T-helper 1 cell (primary cell): Measurements from ENCODE around the gene UNC5A.

Source experiments
- DNase-seq, 5 donors: peaks; one replicate each; pipeline ENCODE4 v3.0.0-alpha.2; 2012 to 2020

Gene UNC5A

DNA sequence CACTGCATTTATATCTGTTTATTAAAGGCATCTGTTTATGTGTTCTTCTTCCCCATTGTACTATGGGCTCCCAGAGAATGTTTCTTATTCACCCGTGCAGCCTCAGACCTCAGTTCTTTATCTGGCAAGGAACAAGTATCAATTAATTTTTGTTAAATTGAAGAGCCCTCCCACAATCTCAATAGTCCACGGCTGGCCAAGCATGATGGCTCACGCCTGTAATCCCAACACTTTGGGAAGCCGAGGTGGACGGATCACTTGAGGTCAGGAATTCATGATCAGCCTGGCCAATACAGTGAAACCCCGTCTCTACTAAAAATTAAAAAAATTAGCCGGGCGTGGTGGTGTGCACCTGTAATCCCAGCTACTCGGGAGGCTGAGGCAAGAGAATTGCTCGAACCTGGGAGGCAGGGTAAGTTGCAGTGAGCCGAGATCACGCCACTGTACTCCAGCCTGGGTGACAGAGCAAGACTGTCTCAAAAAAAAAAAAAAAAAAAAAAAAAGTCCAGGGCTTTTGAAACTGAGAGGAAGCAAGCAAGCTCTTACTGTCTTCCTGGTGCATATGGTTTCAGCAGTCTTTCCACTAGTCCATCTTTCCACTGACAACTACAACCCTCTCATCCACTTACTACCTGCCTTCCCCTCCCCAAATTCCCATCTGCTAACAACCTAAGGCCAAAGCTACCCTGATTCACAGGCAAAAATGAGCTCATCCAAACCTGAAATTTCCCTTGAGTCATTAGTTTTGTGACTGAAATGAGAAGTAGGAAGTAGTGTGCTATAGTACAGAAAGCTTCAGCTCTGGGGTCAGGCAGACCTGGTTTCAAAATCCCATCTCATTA, 91.1 kb downstream of the UNC5A start:
- DNase-seq, result peak in 1 of 5 donors; percentile 39

GRCh38 chr5:176902102-176902814, 91.9 kb downstream of the UNC5A start:
- DNase-seq, result no peak

DNA sequence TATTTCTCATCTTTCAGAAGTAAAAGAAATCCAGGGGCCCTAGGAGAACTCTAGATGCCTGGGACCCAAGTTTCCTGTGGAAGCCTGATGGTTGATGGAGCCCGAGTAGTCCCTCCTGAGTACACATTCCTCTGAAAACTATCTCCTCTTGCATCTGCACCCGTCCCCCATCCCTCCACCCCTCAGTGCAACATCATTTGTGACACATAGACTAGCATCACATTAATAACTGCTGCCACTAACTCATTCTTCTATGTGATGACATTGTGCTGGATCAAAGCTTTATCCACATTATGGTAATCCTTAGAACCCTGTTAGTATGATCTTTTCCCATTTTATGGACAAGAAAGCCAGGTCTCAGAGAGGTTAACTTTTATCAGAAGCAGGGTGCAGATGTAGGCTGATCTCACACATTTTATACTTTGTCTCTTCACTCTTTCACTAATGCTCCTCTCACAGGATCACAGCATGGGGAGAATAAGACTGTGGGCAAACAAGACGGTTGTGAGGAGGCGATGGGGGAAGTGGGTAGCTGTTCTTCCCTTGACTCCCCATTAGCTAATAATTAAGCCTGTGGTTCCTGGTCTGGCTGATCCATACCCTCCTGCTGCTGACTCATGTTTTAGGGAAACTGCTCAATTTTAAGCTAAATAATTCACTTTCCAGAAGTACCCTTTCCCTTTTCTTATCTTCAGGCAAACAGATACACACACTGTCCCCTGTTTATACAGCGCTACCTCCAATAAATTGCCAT, 92.7 kb downstream of the UNC5A start:
- DNase-seq, result no peak

GRCh38 chr5:176904276-176904675, 93.9 kb downstream of the UNC5A start:
- DNase-seq, result no peak

DNA sequence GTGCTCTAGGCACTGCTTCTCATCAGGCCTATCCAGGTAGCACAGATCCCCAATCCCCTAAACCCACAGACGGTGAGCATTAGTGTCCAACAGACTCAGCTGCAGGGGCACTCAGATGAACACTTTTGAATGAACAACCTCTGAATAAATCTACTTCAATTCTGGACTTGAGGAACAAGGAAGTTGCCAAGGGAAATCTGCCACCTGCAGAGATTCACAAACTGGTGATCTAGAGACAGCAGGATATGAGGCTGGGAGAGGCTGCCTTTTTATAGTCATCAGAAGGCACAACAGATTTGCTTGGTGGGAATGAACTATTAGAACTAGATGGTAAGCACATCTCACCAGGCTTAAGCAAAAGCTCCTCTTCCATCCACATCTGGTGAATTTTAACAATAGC, 95.8 kb downstream of the UNC5A start:
- no peak for DNase-seq

DNA sequence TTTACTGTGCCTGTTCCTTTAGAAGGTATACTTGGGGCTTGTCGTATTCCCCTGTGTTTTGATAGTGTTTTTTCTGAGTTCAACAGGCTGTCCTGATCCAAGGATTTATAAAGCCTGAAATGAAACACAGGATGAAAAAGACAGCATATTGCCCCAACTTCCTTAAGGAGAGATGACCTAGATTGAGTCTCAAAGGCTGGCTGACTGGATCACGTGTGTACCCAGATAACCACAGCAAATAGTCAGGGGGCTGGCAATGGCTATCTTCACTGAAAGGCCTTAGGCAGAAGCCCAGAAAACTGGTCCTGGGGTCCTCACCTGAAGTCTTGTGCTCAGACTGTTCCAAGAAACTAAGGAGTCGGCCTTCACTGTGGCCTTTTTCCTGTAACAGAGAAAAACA, 96.4 kb downstream of the UNC5A start:
- DNase-seq, result no peak

DNA sequence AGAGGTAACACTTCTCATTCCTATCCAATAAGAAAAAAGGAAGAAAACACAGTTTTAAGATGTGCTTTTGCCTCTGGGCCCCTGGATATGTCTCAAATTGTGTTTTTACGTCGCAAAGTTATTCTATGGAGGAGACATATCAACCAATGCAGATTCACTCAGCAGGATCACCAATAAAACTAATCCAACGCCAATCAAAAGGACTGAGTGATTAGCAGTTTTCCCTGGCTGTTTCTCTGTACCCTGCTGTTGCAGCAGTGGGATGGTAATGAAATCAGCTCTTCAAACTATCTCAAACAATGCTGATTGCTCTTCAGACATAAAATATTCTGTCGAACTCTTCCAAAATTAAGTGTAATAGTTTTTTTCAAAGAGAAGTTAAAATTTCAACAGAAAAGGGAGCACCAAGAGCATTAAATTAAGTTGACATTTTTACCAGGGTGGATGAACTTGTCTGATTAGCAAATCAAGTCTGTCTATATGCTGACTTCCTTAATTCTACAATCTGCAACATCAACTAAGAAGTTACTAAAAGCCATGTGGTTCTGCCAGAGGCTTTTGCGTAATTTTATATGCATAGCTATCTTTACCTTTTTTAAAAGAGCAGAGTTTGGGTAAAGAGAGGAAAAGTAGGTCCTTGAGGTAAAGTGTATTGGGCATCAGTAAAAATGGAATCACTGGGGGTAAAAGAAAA, 98.5 kb downstream of the UNC5A start:
- no peak for DNase-seq

DNA sequence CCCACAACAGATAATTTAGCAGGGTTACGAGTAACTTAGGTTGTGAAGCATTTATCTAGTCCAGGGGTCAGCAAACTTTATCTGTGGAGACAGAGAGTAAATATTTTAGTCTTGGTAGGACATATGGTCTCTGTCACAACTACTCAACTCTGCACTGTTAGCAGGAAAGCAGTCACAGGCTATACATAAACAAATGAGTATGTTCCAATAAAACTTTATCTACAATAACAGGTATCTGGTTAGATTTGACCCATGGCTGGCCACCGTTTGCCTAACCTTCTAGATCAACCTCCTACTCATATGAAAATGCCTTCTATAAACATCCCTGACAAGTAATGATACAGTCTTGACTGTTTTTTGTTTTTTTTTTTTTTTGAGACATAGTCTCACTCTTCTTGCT, 101.8 kb downstream of the UNC5A start:
- no peak for DNase-seq

DNA sequence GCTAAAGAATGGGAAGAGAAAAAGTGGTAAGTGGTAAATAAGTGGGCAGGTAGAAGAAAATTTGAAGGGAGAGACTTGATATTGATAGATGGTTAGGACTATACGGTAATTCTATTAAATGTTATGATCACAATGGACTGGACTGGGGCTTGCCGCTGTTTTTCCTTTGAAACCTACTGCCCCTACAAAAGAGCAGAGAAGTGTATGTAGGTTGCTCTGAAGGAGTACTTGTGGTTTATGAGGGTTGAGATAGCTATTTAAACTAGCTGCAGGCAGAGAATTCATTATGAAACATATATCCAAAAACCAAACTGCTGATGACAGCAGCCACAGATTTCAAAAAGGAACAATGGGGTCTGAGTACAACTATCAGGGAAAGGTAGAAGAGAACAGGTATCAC, 105.5 kb downstream of the UNC5A start:
- DNase-seq, result no peak

GRCh38 chr5:176916337-176916736, 106.0 kb downstream of the UNC5A start:
- no peak for DNase-seq

GRCh38 chr5:176918613-176919012, 108.3 kb downstream of the UNC5A start:
- DNase-seq, result no peak

DNA sequence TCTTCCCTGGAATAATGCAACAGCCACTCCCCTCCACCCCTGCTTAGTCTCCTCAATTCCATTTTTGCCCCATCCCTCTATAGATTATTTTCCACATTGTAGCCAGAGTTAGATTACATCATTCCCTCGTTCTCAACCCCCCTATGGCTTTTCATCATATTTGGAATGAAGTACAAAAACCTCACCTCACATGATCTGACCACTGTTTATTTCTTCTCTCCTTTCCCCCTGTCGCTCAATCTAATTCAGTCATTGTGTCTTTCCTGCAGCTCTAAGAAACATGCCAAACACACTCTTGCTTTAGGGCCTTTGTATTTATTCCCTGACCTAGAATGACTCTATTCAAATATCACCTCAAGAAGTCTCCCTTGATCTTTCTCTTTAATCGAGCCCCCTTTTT, 111.4 kb downstream of the UNC5A start:
- no peak for DNase-seq

DNA sequence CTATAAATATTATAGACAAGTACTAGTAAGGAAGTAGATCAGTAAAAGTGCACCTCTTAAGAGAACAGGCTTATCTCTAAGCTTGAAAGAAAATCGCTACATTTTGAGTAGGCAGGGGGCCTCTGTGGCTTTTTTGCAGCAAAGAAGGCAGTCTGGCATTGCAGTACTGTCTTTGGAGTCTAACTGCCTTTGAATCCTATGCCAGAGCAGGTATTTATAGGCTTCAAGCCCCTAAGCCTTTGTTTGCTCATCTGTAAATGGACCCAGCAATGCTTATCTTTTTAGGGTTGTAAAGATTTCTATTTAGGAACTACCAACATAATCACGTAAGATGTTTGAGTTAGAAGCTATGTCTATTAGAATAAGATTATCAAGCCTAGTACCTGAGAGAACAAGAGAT, 112.5 kb downstream of the UNC5A start:
- no peak for DNase-seq

- DNase-seq, result no peak
Observed at GRCh38 chr5:176927562-176927961, 117.2 kb downstream of the UNC5A start.

GRCh38 chr5:176929654-176930053, 119.3 kb downstream of the UNC5A start:
- DNase-seq, result no peak
